NCI-H345 treated with DMSO at 0.1 percent for 48 hours (cell line): ENCODE data around the gene CCDC169.
"Not testable (repeated sequence)": the region's sequence is repeated elsewhere in the genome, so short reads cannot be mapped to it uniquely, and the experiment has no call there.

ENCODE experiments used
- DNase-seq: peaks from one replicate; lab custom pipeline; 2025; ENCODE audit not compliant: unreplicated experiment; lab: John Stamatoyannopoulos, UW

Gene CCDC169

GRCh38 chr13:36319793-36320192 lies 22.2 kb upstream of the CCDC169 start:
- DNase-seq, result not testable (repeated sequence)

- no peak for DNase-seq
Measured at GRCh38 chr13:36313047-36313969, 15.7 kb upstream of the CCDC169 start.

GRCh38 chr13:36310417-36311108 lies 12.9 kb upstream of the CCDC169 start:
- no peak for DNase-seq

GRCh38 chr13:36302289-36302688 lies 4.7 kb upstream of the CCDC169 start:
- no peak for DNase-seq

GRCh38 chr13:36299469-36299868 lies 1.9 kb upstream of the CCDC169 start:
- not testable (repeated sequence) for DNase-seq

- no peak for DNase-seq
Measured at GRCh38 chr13:36298535-36299068, 988 bp upstream of the CCDC169 start.

- DNase-seq, result no peak
Measured at GRCh38 chr13:36294096-36294495, 3.5 kb downstream of the CCDC169 start.

GRCh38 chr13:36293497-36293896 lies 4.1 kb downstream of the CCDC169 start:
- DNase-seq, result no peak

GRCh38 chr13:36288794-36289391 lies 8.7 kb downstream of the CCDC169 start:
- DNase-seq, result no peak

GRCh38 chr13:36286006-36286405 lies 11.6 kb downstream of the CCDC169 start:
- no peak for DNase-seq

GRCh38 chr13:36282821-36283432 lies 14.7 kb downstream of the CCDC169 start:
- no peak for DNase-seq

- peak; percentile 39 for DNase-seq
Measured at GRCh38 chr13:36275190-36276002, 22.2 kb downstream of the CCDC169 start.

GRCh38 chr13:36273431-36273830 lies 24.2 kb downstream of the CCDC169 start:
- no peak for DNase-seq

GRCh38 chr13:36261976-36262375 lies 35.6 kb downstream of the CCDC169 start:
- no peak for DNase-seq

- no peak for DNase-seq
Measured at GRCh38 chr13:36261011-36261410, 36.6 kb downstream of the CCDC169 start.

GRCh38 chr13:36259361-36260137 lies 38.1 kb downstream of the CCDC169 start:
- DNase-seq, result no peak

- DNase-seq, result no peak
Measured at GRCh38 chr13:36258831-36259230, 38.8 kb downstream of the CCDC169 start.

GRCh38 chr13:36251526-36251925 lies 46.1 kb downstream of the CCDC169 start:
- no peak for DNase-seq

- DNase-seq, result no peak
Measured at GRCh38 chr13:36251017-36251416, 46.6 kb downstream of the CCDC169 start.
